Stromal cell of bone marrow (primary cell): ENCODE results near the gene PLAGL1.
"Not testable (repeated sequence)": the region's sequence is repeated elsewhere in the genome, so short reads cannot be mapped to it uniquely, and the experiment has no call there.

Experiments used
- DNase-seq: peaks from one replicate; pipeline ENCODE4 v3.0.0-alpha.2; 2012; ENCODE audit warnings: low read depth

The PLAGL1 gene

GRCh38 chr6:143936778-143937667 is 71.0 kb downstream of the PLAGL1 start:
- DNase-seq, result no peak

GRCh38 chr6:143936347-143936746 is 71.7 kb downstream of the PLAGL1 start:
- DNase-seq, result no peak

DNA sequence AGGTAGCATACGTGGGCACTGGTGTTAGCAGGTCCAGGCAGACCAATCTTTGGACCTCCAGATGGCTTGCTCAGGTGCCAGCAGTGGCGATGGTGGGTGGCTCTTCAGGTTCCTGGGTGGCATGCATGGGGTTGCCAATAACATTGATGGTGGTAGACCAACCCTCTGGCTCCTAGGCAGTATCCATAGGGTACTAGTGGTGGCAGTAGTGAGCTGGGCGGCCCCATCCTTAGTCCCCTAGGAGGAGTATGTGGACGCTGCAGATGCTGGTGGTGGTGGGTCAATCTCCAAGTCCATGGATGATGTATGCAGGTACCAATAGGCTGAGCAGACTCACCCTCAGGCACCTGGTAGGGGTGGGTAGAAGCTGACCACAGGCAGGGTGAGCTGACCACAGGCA is 73.2 kb downstream of the PLAGL1 start:
- DNase-seq, result no peak

GRCh38 chr6:143934331-143934730 is 73.7 kb downstream of the PLAGL1 start:
- no peak for DNase-seq

DNA sequence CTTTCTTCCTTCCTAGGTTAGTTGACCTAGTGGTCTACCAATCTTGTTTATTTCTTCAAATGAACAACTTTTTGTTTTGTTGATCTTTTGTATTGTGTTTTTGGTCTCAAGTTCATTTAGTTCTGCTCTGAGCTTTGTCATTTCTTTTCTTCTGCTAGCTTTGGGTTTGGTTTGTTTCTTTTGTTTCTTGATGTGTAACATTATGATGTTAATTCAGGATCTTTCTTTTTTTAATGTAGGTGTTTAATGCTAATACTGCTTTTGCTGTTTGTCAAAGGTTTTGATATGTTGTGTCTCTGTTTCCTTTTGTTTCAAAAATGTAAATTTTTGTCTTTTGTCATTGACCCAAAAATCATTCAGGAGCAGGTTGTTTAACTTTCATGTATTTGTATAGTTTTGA is 78.1 kb downstream of the PLAGL1 start:
- DNase-seq, result no peak

DNA sequence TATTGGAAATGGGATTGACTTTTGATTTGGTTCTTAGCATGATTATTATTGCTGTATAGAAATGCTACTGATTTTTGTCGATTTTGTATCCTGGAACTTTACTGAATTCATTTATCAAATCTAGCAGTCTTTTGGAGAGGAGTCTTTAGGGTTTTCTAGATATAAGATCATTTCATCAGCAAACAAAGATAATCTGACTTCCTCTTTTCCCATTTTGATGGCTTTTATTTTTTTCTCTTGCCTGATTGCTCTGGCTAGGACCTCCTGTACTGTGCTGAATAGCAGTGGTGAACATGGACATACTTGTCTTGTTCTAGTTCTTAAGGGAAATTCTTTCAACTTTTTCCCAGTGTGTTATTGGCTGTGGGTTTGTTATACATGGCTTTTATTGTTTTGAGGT is 79.2 kb downstream of the PLAGL1 start:
- DNase-seq, result no peak

DNA sequence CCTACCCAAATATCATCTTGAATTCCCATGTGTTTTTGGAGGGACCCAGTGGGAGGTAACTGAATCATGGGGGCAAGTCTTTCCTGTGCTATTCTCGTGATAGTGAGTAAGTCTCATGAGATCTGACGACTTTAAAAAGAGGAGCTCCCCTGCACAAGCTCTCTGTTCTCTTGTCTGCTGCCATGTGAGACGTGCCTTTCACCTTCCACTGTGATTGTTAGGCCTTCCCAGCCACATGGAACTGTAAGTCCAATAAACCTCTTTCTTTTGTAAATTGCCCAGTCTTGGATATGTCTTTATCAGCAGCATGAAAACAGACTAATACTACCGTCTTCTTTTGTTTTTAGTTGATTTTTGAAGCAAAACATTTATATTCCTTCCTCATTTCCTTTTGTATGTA is 91.0 kb downstream of the PLAGL1 start:
- DNase-seq, result not testable (repeated sequence)

DNA sequence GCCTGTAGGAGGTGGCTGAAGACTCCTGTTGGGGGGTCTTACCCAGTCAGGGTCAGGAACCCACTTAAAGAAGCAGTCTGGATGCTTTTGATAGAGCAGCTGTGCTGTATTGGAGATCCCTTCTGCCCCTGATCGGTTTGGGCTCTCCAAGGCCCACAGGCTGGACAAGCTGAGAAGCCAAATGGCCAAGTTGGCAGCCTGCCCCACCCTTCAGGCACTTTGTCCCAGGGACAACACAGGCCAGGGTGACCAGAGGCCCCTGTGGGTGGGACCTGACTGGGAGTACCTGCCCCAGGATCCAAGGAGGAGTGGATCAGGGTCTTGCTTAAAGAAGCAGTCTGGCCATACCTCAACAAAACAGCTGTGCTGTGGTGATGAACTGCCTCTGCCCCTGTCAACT is 95.4 kb downstream of the PLAGL1 start:
- no peak for DNase-seq

GRCh38 chr6:143911028-143911427 is 97.0 kb downstream of the PLAGL1 start:
- DNase-seq, result no peak

DNA sequence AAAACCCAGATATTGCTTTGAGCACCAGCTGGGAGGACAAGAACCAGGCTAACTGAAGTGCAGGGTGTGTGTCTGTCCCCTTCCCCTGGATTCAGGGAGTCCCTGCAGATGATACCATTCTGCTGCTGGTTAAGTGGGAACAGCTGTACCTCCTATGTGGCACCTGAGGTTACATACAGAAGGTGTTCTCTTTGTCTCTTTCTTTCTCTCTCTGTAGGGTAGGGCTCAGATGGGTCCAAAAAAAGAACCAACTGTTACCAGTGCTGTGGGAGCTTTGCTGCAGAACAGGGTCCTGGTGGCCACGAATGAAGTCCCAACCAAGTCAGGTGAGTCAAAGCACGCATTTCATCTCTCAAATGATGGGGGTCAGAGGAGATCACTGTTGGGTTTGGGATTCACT is 105.2 kb downstream of the PLAGL1 start:
- DNase-seq, result no peak

GRCh38 chr6:143901885-143902750 is 105.9 kb downstream of the PLAGL1 start:
- DNase-seq, result peak; percentile 16

DNA sequence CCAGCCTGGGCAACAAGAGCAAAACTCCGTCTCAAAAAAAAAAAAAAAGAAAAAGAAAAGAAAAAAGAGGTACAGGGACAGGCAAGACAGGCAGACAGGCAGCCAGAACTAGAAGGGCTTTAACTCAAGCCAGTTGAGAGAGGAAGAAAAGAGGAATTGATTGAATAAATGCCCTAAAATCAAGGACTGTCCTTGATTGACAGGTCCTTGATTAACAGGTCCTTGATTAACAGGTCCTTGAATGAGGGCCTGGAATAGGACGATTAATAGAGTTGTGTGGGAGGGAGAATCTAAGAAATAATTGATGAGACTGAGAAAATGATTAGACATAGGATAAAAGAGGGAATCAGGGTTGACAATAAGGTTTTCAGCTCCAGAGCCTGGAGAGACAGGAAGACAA is 107.7 kb downstream of the PLAGL1 start:
- DNase-seq, result no peak

DNA sequence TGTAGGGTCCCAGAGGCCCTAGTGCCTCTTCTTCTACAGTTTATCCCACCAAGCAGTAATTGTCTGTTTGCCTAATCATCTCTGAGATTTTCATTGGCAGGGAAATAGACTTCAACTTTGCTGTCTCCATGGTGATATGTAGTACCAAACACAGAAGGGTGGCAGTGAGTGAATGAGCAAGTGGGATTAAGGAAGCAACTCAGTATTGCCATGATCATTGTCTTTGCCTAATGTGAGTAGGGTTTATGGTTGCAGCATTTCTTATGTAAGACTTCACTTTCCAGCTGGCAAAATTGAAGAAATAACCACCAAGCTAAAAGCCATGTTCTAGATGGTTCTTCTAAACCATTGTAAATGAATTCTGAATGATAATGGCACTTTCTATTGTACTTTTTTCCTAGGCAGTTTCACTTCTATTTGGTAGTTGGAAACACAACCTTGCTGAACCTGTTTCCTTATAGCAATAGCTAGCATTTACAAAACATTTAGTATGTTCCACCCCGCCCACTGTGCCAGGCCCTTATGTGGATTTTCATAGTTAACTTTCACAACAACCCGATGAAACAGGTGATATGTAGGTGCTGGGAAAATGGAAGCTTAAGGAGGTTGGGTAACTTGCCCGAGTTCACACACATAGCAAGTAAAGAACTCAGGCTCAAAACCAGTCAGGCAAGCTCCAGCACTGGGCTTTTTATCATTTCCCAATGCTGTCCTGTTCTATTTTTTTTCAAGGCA is 111.8 kb downstream of the PLAGL1 start:
- no peak for DNase-seq

GRCh38 chr6:143894655-143895054 is 113.4 kb downstream of the PLAGL1 start:
- DNase-seq, result no peak
